Gastroesophageal sphincter (tissue), 3 donors: Measurements from ENCODE around the gene INHA.

Source experiments
- CTCF ChIP-seq, 4 experiments: fragments of 200-600 bp in 2 of 4; fragments of 450-650 bp in 2 of 4; sonication (generic) in 1 of 4; IDR thresholded peaks; one replicate each; pipeline ENCODE4 v1.5.1; 2017 to 2019; ENCODE audit warnings: antibody characterized with exemption in 4 of 4, mild to moderate bottlenecking in 2 of 4, moderate library complexity in 2 of 4
- EP300 ChIP-seq: sonication (generic); formaldehyde crosslinking; IDR thresholded peaks from one replicate; pipeline ENCODE4 v1.6.1; 2017; ENCODE audit warnings: antibody characterized with exemption, mild to moderate bottlenecking
- POLR2A ChIP-seq, 2 donors: fragments of 450-650 bp; IDR thresholded peaks; one replicate each; pipeline ENCODE4 v1.6.1; 2017; ENCODE audit warnings: antibody characterized with exemption in 2 of 2, mild to moderate bottlenecking in 2 of 2, moderate library complexity in 1 of 2

GRCh38 chr2:219545295-219545942 is 26.7 kb upstream of the INHA start:
- no peak for TF ChIP-seq CTCF (IDR thresholded peaks at IDR 0.05)
- no peak for TF ChIP-seq EP300
- no peak for TF ChIP-seq POLR2A (IDR thresholded peaks at IDR 0.05)
